Endodermal cell (in vitro differentiated cells): ENCODE data around the gene PTPN9. TPM values are rescaled to one million over a fixed set of nuclear protein-coding genes. Genes with fewer than 3 reads are reported as not detected.
"Not testable (repeated sequence)": the region's sequence is repeated elsewhere in the genome, so short reads cannot be mapped to it uniquely, and the experiment has no call there.

Experiments used
- DNase-seq: peaks from one replicate; pipeline ENCODE4 v3.0.0-alpha.2; 2017
- H3K27ac ChIP-seq: 2 replicates; pipeline ENCODE4 v1.5.1; 2013; ENCODE audit warnings: mild to moderate bottlenecking, low read depth, low read length, moderate library complexity
- H3K27me3 ChIP-seq: 2 replicates; pipeline ENCODE4 v1.6.1; 2013; ENCODE audit warnings: mild to moderate bottlenecking, low read length, moderate library complexity; ENCODE audit not compliant: insufficient read depth, control insufficient read depth, poor library complexity, severe bottlenecking
- H3K36me3 ChIP-seq: 2 replicates; pipeline ENCODE4 v1.7.0; 2013; ENCODE audit warnings: mild to moderate bottlenecking, low read length, moderate library complexity; ENCODE audit not compliant: control insufficient read depth, insufficient read depth
- H3K4me1 ChIP-seq: one replicate; pipeline ENCODE4 v1.7.0; 2013; ENCODE audit warnings: low read length; ENCODE audit not compliant: control insufficient read depth, insufficient read depth
- H3K4me3 ChIP-seq: 2 replicates; pipeline ENCODE4 v1.5.1; 2013; ENCODE audit warnings: mild to moderate bottlenecking, low read length, moderate library complexity
- H3K9ac ChIP-seq: 2 replicates; pipeline ENCODE4 v1.6.1; 2013; ENCODE audit warnings: mild to moderate bottlenecking, low read length, moderate library complexity; ENCODE audit not compliant: poor library complexity, severe bottlenecking; ENCODE audit errors: extremely low read depth
- H3K9me3 ChIP-seq: 2 replicates; pipeline ENCODE4 v1.6.1; 2013; ENCODE audit warnings: mild to moderate bottlenecking, low read length, moderate library complexity; ENCODE audit not compliant: control insufficient read depth
- H3K27ac Mint-ChIP-seq: 2 replicates; pipeline ENCODE4 v1.8.0; 2020; ENCODE audit warnings: mixed read lengths
- H3K27me3 Mint-ChIP-seq: 2 replicates; pipeline ENCODE4 v1.8.0; 2021; ENCODE audit warnings: mild to moderate bottlenecking, mixed read lengths; ENCODE audit not compliant: insufficient read depth
- H3K36me3 Mint-ChIP-seq: 2 replicates; pipeline ENCODE4 v1.8.0; 2020; ENCODE audit warnings: low read depth, mixed read lengths
- H3K4me1 Mint-ChIP-seq: 2 replicates; pipeline ENCODE4 v1.8.0; 2020; ENCODE audit warnings: mixed read lengths
- H3K4me3 Mint-ChIP-seq: 2 replicates; pipeline ENCODE4 v1.8.0; 2020; ENCODE audit warnings: mild to moderate bottlenecking, moderate library complexity, mixed read lengths
- H3K9me3 Mint-ChIP-seq: 2 replicates; pipeline ENCODE4 v1.8.0; 2020; ENCODE audit warnings: mild to moderate bottlenecking, mixed read lengths
- WGBS, 2 experiments: methylation state at CpG; one replicate each; pipeline versions ENCODE4 v1.1.5 to v1.1.7; 2013; ENCODE audit warnings: missing lambda C conversion rate in 2 of 2, mixed read lengths in 1 of 2; ENCODE audit not compliant: insufficient coverage in 1 of 2, insufficient read length in 1 of 2; 5-methylcytosine and 5-hydroxymethylcytosine counted together
- total RNA-seq, 2 donors: library from RNA; stranded (reverse); fragmentation: NEBNext Ultra II Directional in 1 of 2; extraction: Animal tissue kit (Norgen Biotek cat#: 25700) in 1 of 2; gene quantifications; 2 replicates in 1 of 2; 3 replicates in 1 of 2; pipeline ENCODE4 v1.2.1, GENCODE V29; 2021
- TF ChIP-seq, protein P1 (sequence below): fragments of 200-600 bp; sonication (generic); conservative IDR thresholded peaks from 2 replicates; pipeline ENCODE4 v1.5.0; 2021; ENCODE audit warnings: antibody characterized with exemption, mild to moderate bottlenecking

Gene PTPN9
- total RNA-seq, 2 donors from 2014 or later: 49.1 to 53.5 TPM

DNA sequence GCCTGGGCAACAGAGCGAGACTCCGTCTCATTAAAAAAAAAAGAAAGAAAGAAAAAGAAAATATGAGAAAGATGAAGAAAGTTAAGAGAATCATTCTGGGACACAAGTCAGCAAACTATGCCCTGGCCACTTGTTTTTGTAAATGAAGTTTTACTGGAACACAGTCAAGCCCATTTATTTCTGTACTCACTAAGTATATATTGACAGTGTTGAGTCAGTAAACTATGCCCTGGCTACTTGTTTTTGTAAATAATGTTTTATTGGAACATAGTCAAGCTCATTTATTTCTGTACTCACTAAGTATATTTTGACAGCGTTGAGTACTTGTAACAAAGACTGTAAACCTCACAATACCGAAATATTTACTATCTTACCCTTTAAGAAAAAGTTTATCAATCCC, 85.4 kb downstream of the PTPN9 start:
- 94 to 100% methylated on average over 2 to 3 of the region's 4 CpGs for WGBS, 2 experiments
- Histone ChIP-seq H3K36me3 (peaks cover 61% of the 10 kb centered on the region), H3K27ac (no peak overlapping the region), H3K9ac (no peak overlapping the region), H3K9me3 (no peaks in the 10 kb centered on the region), H3K4me3 (no peak overlapping the region), H3K4me1 (no peaks in the 10 kb centered on the region), H3K27me3 (no peaks in the 10 kb centered on the region)
- TF ChIP-seq, protein P1, sequence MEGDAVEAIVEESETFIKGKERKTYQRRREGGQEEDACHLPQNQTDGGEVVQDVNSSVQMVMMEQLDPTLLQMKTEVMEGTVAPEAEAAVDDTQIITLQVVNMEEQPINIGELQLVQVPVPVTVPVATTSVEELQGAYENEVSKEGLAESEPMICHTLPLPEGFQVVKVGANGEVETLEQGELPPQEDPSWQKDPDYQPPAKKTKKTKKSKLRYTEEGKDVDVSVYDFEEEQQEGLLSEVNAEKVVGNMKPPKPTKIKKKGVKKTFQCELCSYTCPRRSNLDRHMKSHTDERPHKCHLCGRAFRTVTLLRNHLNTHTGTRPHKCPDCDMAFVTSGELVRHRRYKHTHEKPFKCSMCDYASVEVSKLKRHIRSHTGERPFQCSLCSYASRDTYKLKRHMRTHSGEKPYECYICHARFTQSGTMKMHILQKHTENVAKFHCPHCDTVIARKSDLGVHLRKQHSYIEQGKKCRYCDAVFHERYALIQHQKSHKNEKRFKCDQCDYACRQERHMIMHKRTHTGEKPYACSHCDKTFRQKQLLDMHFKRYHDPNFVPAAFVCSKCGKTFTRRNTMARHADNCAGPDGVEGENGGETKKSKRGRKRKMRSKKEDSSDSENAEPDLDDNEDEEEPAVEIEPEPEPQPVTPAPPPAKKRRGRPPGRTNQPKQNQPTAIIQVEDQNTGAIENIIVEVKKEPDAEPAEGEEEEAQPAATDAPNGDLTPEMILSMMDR: no peak
- DNase-seq: no peak
- Mint-ChIP-seq H3K27ac (no peak overlapping the region), H3K4me1 (no peaks in the 10 kb centered on the region), H3K4me3 (no peak overlapping the region), H3K9me3 (no peaks in the 10 kb centered on the region), H3K27me3 (no peaks in the 10 kb centered on the region), H3K36me3 (peaks cover 53% of the 10 kb centered on the region)

- Mint-ChIP-seq H3K27ac (no peak overlapping the region), H3K4me1 (no peaks in the 10 kb centered on the region), H3K27me3 (no peaks in the 10 kb centered on the region), H3K36me3 (peaks cover 64% of the 10 kb centered on the region), H3K9me3 (peaks cover 41% of the 10 kb centered on the region), H3K4me3 (no peak overlapping the region)
- Histone ChIP-seq H3K27ac (no peak overlapping the region), H3K27me3 (no peaks in the 10 kb centered on the region), H3K4me3 (no peak overlapping the region), H3K4me1 (no peaks in the 10 kb centered on the region), H3K9ac (no peak overlapping the region), H3K36me3 (peaks cover 64% of the 10 kb centered on the region), H3K9me3 (peaks cover 30% of the 10 kb centered on the region)
- DNase-seq: no peak
- WGBS, 2 experiments: 95% methylated on average over 1 of the region's 1 CpG; no CpG with 5 or more reads in 1 of the 2 experiments
- TF ChIP-seq, protein P1: no peak
Observed at GRCh38 chr15:75483961-75484360, 95.2 kb downstream of the PTPN9 start.

- WGBS, 2 experiments: 90 to 91% methylated on average over 2 to 5 of the region's 5 CpGs
- Histone ChIP-seq H3K4me3 (peak overlapping the region; percentile 27), H3K9me3 (peaks cover 30% of the 10 kb centered on the region), H3K36me3 (peaks cover 64% of the 10 kb centered on the region)
- not testable (repeated sequence) for H3K4me1 ChIP-seq, H3K27me3 ChIP-seq, H3K4me1 Mint-ChIP-seq, H3K27ac ChIP-seq, DNase-seq, H3K4me3 Mint-ChIP-seq, H3K9ac ChIP-seq, H3K27ac Mint-ChIP-seq, H3K27me3 Mint-ChIP-seq
- peaks cover 41% of the 10 kb centered on the region for H3K9me3 Mint-ChIP-seq
- H3K36me3 Mint-ChIP-seq: peaks cover 66% of the 10 kb centered on the region
Observed at GRCh38 chr15:75483556-75483955, 95.6 kb downstream of the PTPN9 start.

DNA sequence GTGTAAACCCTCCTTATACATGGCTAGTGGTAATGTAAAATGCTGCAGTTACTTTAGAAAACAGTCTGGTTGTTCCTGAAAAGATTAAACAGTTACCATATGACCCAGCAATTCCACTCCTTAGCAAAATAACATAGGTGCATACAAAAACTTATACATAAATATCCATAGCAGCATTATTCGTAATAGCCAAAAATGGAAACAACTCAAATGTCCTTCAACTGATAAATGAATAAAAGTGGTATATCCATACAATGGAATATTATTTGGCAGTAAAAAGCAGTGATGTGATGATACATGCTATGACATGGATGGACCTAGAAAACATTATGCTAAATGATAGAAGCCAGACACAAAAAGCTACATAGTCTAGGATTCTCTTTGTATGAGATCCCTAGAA, 96.0 kb downstream of the PTPN9 start:
- peaks cover 64% of the 10 kb centered on the region for H3K36me3 ChIP-seq
- H3K4me1 Mint-ChIP-seq: no peaks in the 10 kb centered on the region
- H3K4me3 Mint-ChIP-seq: no peak overlapping the region
- 100% methylated on average over 1 of the region's 1 CpG; no CpG with 5 or more reads in 1 of the 2 experiments for WGBS, 2 experiments
- peaks cover 41% of the 10 kb centered on the region for H3K9me3 Mint-ChIP-seq
- no peak overlapping the region for H3K27ac Mint-ChIP-seq
- no peak overlapping the region for H3K9ac ChIP-seq
- TF ChIP-seq, protein P1: no peak
- no peak for DNase-seq
- H3K27me3 ChIP-seq: no peaks in the 10 kb centered on the region
- H3K36me3 Mint-ChIP-seq: peaks cover 67% of the 10 kb centered on the region
- no peak overlapping the region for H3K27ac ChIP-seq
- H3K4me3 ChIP-seq: peak overlapping the region; percentile 27
- no peaks in the 10 kb centered on the region for H3K4me1 ChIP-seq
- H3K27me3 Mint-ChIP-seq: no peaks in the 10 kb centered on the region
- peaks cover 30% of the 10 kb centered on the region for H3K9me3 ChIP-seq

- H3K4me1 ChIP-seq, H3K27me3 ChIP-seq, H3K9ac ChIP-seq, H3K27ac Mint-ChIP-seq, H3K4me3 ChIP-seq, H3K27me3 Mint-ChIP-seq, H3K4me3 Mint-ChIP-seq, H3K27ac ChIP-seq, DNase-seq, H3K4me1 Mint-ChIP-seq: not testable (repeated sequence)
- H3K9me3 Mint-ChIP-seq: peaks cover 34% of the 10 kb centered on the region
- WGBS, 2 experiments: 95 to 97% methylated on average over 4 to 40 of the region's 54 CpGs
- peaks cover 65% of the 10 kb centered on the region for H3K36me3 ChIP-seq
- H3K9me3 ChIP-seq: peaks cover 25% of the 10 kb centered on the region
- H3K36me3 Mint-ChIP-seq: peaks cover 57% of the 10 kb centered on the region
Observed at GRCh38 chr15:75480463-75480862, 98.7 kb downstream of the PTPN9 start.
